ENCODE measurements around the gene SNX13.

Gene SNX13

GRCh38 chr7:17948526-17949238, 8.4 kb upstream of the SNX13 start:
- H3K4me3 ChIP-seq (ENCODE audit: low read depth, low read length), result no peak overlapping the region
- no peak for DNase-seq (ENCODE audit: low read depth)

GRCh38 chr7:17947620-17948019, 7.3 kb upstream of the SNX13 start:
- H3K4me3 ChIP-seq (ENCODE audit: low read depth, low read length), result no peak overlapping the region

GRCh38 chr7:17946591-17946990, 6.3 kb upstream of the SNX13 start:
- no peak overlapping the region for H3K4me3 ChIP-seq (ENCODE audit: low read depth, low read length)
- no peak for DNase-seq (ENCODE audit: low read depth)

More at GRCh38 chr7:17947620-17948019, 7.3 kb upstream of the SNX13 start:
- DNase-seq (ENCODE audit: low read depth), result no peak

GRCh38 chr7:17944720-17945119, 4.4 kb upstream of the SNX13 start:
- H3K4me3 ChIP-seq (ENCODE audit: low read depth, low read length), result no peak overlapping the region
- DNase-seq (ENCODE audit: low read depth), result no peak

GRCh38 chr7:17943006-17943405, 2.7 kb upstream of the SNX13 start:
- DNase-seq (ENCODE audit: low read depth), result no peak
- no peak overlapping the region for H3K4me3 ChIP-seq (ENCODE audit: low read depth, low read length)

GRCh38 chr7:17942231-17942630, 1.9 kb upstream of the SNX13 start:
- no peak for DNase-seq (ENCODE audit: low read depth)

GRCh38 chr7:17940951-17941431, 697 bp upstream of the SNX13 start:
- DNase-seq (ENCODE audit: low read depth), result no peak
- H3K4me3 ChIP-seq (ENCODE audit: low read depth, low read length), result peak overlapping the region; percentile 95

More at GRCh38 chr7:17942231-17942630, 1.9 kb upstream of the SNX13 start:
- no peak overlapping the region for H3K4me3 ChIP-seq (ENCODE audit: low read depth, low read length)

GRCh38 chr7:17939606-17940301, 540 bp downstream of the SNX13 start:
- no peak for DNase-seq (ENCODE audit: low read depth)
- peak overlapping the region; percentile 95 for H3K4me3 ChIP-seq (ENCODE audit: low read depth, low read length)

GRCh38 chr7:17939211-17939605, 1.1 kb downstream of the SNX13 start:
- no peak for DNase-seq (ENCODE audit: low read depth)
- peak overlapping the region; percentile 95 for H3K4me3 ChIP-seq (ENCODE audit: low read depth, low read length)

- DNase-seq (ENCODE audit: low read depth), result no peak
- no peak overlapping the region for H3K4me3 ChIP-seq (ENCODE audit: low read depth, low read length)
Observed at GRCh38 chr7:17937506-17938120, 2.7 kb downstream of the SNX13 start.

GRCh38 chr7:17936321-17936720, 4.0 kb downstream of the SNX13 start:
- DNase-seq (ENCODE audit: low read depth), result no peak
- no peak overlapping the region for H3K4me3 ChIP-seq (ENCODE audit: low read depth, low read length)

- DNase-seq (ENCODE audit: low read depth), result no peak
- no peak overlapping the region for H3K4me3 ChIP-seq (ENCODE audit: low read depth, low read length)
Observed at GRCh38 chr7:17934612-17935240, 5.6 kb downstream of the SNX13 start.

GRCh38 chr7:17934094-17934493, 6.2 kb downstream of the SNX13 start:
- H3K4me3 ChIP-seq (ENCODE audit: low read depth, low read length), result no peak overlapping the region
- no peak for DNase-seq (ENCODE audit: low read depth)

GRCh38 chr7:17932770-17933169, 7.5 kb downstream of the SNX13 start:
- no peak overlapping the region for H3K4me3 ChIP-seq (ENCODE audit: low read depth, low read length)
- DNase-seq (ENCODE audit: low read depth), result no peak

- DNase-seq (ENCODE audit: low read depth), result no peak
- no peak overlapping the region for H3K4me3 ChIP-seq (ENCODE audit: low read depth, low read length)
Observed at GRCh38 chr7:17931069-17931468, 9.2 kb downstream of the SNX13 start.

- DNase-seq (ENCODE audit: low read depth), result no peak
- H3K4me3 ChIP-seq (ENCODE audit: low read depth, low read length), result no peak overlapping the region
Observed at GRCh38 chr7:17930546-17930945, 9.7 kb downstream of the SNX13 start.

GRCh38 chr7:17929647-17930395, 10.5 kb downstream of the SNX13 start:
- no peak overlapping the region for H3K4me3 ChIP-seq (ENCODE audit: low read depth, low read length)
- no peak for DNase-seq (ENCODE audit: low read depth)

GRCh38 chr7:17928055-17928454, 12.2 kb downstream of the SNX13 start:
- DNase-seq (ENCODE audit: low read depth), result no peak
- H3K4me3 ChIP-seq (ENCODE audit: low read depth, low read length), result no peak overlapping the region

GRCh38 chr7:17921857-17922416, 18.4 kb downstream of the SNX13 start:
- H3K4me3 ChIP-seq (ENCODE audit: low read depth, low read length), result no peak overlapping the region
- no peak for DNase-seq (ENCODE audit: low read depth)

Measured in skeletal muscle cell (primary cell).